GM23338 (cell line): Measurements from ENCODE around the gene NPHP4. TPM values are rescaled to one million over a fixed set of nuclear protein-coding genes. Genes with fewer than 3 reads are reported as not detected.

Source experiments
- ATAC-seq: fragments of 200-7000 bp; cut with Tn5 transposase; 3 replicates; pipeline ENCODE4 v1.9.1; 2020
- DNase-seq: peaks from one replicate; pipeline ENCODE4 v3.0.0-alpha.2; 2015; ENCODE audit warnings: low spot score
- H2AFZ ChIP-seq: fragments of 200-600 bp; sonication (generic); 2 replicates; pipeline ENCODE4 v1.8.0; 2016; ENCODE audit warnings: antibody characterized with exemption, mild to moderate bottlenecking, moderate library complexity
- H3F3A ChIP-seq: fragments of 200-600 bp; sonication (generic); replicated peaks from 2 replicates; pipeline ENCODE4 v1.8.0; 2017; ENCODE audit warnings: antibody characterized with exemption, mixed run types, low read depth
- H3K27ac ChIP-seq: fragments of 200-600 bp; sonication (generic); 2 replicates; pipeline ENCODE4 v1.6.1; 2016; ENCODE audit warnings: low read depth
- H3K27me3 ChIP-seq: fragments of 200-600 bp; sonication (generic); 2 replicates; pipeline ENCODE4 v1.8.0; 2016; ENCODE audit warnings: mild to moderate bottlenecking, mixed run types, moderate library complexity; ENCODE audit not compliant: insufficient read depth
- H3K36me3 ChIP-seq: fragments of 200-600 bp; sonication (generic); 2 replicates; pipeline ENCODE4 v1.8.0; 2016; ENCODE audit warnings: mild to moderate bottlenecking; ENCODE audit not compliant: insufficient read depth
- H3K4me1 ChIP-seq: fragments of 200-600 bp; sonication (generic); 2 replicates; pipeline ENCODE4 v1.8.0; 2016; ENCODE audit warnings: mild to moderate bottlenecking, moderate library complexity; ENCODE audit not compliant: insufficient read depth
- H3K4me2 ChIP-seq: fragments of 200-600 bp; sonication (generic); 2 replicates; pipeline ENCODE4 v1.7.1; 2017; ENCODE audit warnings: mixed run types
- H3K4me3 ChIP-seq: fragments of 200-600 bp; sonication (generic); 2 replicates; pipeline ENCODE4 v1.6.1; 2016; ENCODE audit warnings: mixed run types
- H3K79me2 ChIP-seq: fragments of 200-600 bp; sonication (generic); replicated peaks from 2 replicates; pipeline ENCODE4 v1.8.0; 2017; ENCODE audit warnings: mild to moderate bottlenecking; ENCODE audit not compliant: insufficient read depth
- H3K9me2 ChIP-seq: fragments of 200-600 bp; sonication (generic); 2 replicates; pipeline ENCODE4 v1.8.0; 2017; ENCODE audit not compliant: insufficient read depth
- H4K20me1 ChIP-seq: fragments of 200-600 bp; sonication (generic); replicated peaks from 2 replicates; pipeline ENCODE4 v1.8.0; 2017; ENCODE audit warnings: mild to moderate bottlenecking; ENCODE audit not compliant: insufficient read depth
- H3K27ac Mint-ChIP-seq: 2 replicates; pipeline ENCODE4 v1.8.0; 2020; ENCODE audit warnings: inconsistent platforms, mild to moderate bottlenecking, moderate library complexity, mixed read lengths
- H3K27me3 Mint-ChIP-seq: 3 replicates; pipeline ENCODE4 v1.8.0; 2022; ENCODE audit warnings: low read depth, mild to moderate bottlenecking, moderate library complexity, mixed read lengths, inconsistent platforms; ENCODE audit not compliant: insufficient read depth, poor library complexity
- H3K36me3 Mint-ChIP-seq: 3 replicates; pipeline ENCODE4 v1.8.0; 2021; ENCODE audit warnings: low read depth, mild to moderate bottlenecking, inconsistent platforms, moderate library complexity, mixed read lengths
- H3K4me1 Mint-ChIP-seq: 3 replicates; pipeline ENCODE4 v1.8.0; 2020; ENCODE audit warnings: mild to moderate bottlenecking, inconsistent platforms, mixed read lengths
- H3K4me3 Mint-ChIP-seq: 3 replicates; pipeline ENCODE4 v1.8.0; 2021; ENCODE audit warnings: moderate library complexity, mild to moderate bottlenecking, inconsistent platforms, mixed read lengths
- H3K9me3 Mint-ChIP-seq: 3 replicates; pipeline ENCODE4 v1.8.0; 2020; ENCODE audit warnings: moderate library complexity, mild to moderate bottlenecking, inconsistent platforms, mixed read lengths
- CREB1 ChIP-seq: fragments of 250-450 bp; sonication (Bioruptor Pico); IDR thresholded peaks from 2 replicates; pipeline ENCODE4 v1.5.0; 2020; ENCODE audit warnings: low read depth, mild to moderate bottlenecking, moderate library complexity
- EZH2 ChIP-seq: fragments of 200-600 bp; sonication (generic); IDR thresholded peaks from one replicate; pipeline ENCODE4 v1.8.0; 2017; ENCODE audit warnings: antibody characterized with exemption, mild to moderate bottlenecking, low read depth; ENCODE audit not compliant: unreplicated experiment
- EZH2phosphoT487 ChIP-seq: fragments of 200-600 bp; sonication (generic); IDR thresholded peaks from one replicate; pipeline ENCODE4 v1.8.1; 2018; ENCODE audit warnings: antibody characterized with exemption; ENCODE audit not compliant: unreplicated experiment
- JUNB ChIP-seq: IDR thresholded peaks from one replicate; pipeline ENCODE4 v1.6.1; 2016; ENCODE audit warnings: antibody characterized with exemption; ENCODE audit not compliant: unreplicated experiment
- NANOG ChIP-seq: IDR thresholded peaks from 2 replicates; pipeline ENCODE4 v1.6.1; 2016; ENCODE audit warnings: antibody characterized with exemption, borderline replicate concordance
- POLR2AphosphoS5 ChIP-seq: IDR thresholded peaks from 2 replicates; pipeline ENCODE4 v1.6.1; 2016; ENCODE audit warnings: antibody characterized with exemption, low read depth
- STAT1 ChIP-seq: IDR thresholded peaks from one replicate; pipeline ENCODE4 v1.6.1; 2016; ENCODE audit warnings: antibody characterized with exemption; ENCODE audit not compliant: unreplicated experiment
- ZNF114 ChIP-seq: fragments of 250-450 bp; sonication (Bioruptor Pico); IDR thresholded peaks from 2 replicates; pipeline ENCODE4 v1.5.0; 2020; ENCODE audit warnings: mild to moderate bottlenecking, moderate library complexity
- ZNF331 ChIP-seq: fragments of 250-450 bp; sonication (Bioruptor Pico); IDR thresholded peaks from 2 replicates; pipeline ENCODE4 v1.5.0; 2020; ENCODE audit warnings: low read depth, mild to moderate bottlenecking, moderate library complexity
- polyA plus RNA-seq: library from polyadenylated mRNA; unstranded; fragments of >200 nt; fragmentation: Nextera tagmentation; extraction: Ambion mirVana; gene quantifications from 2 replicates; pipeline ENCODE4 v1.2.1, GENCODE V29; 2016
- total RNA-seq: library from RNA; depleted of rRNA; stranded (reverse); fragments of >200 nt; shearing (Covaris generic); gene quantifications from 2 replicates; pipeline ENCODE4 v1.2.3, GENCODE V29; 2014
- TF ChIP-seq, protein P1 (sequence below): IDR thresholded peaks from 2 replicates; pipeline ENCODE4 v1.6.1; 2016; ENCODE audit warnings: antibody characterized with exemption
- TF ChIP-seq, protein P2 (sequence below): IDR thresholded peaks from one replicate; pipeline ENCODE4 v1.6.1; 2018; ENCODE audit warnings: antibody characterized with exemption; ENCODE audit not compliant: unreplicated experiment
- TF ChIP-seq, protein P3 (sequence below): fragments of 250-450 bp; sonication (Bioruptor Pico); IDR thresholded peaks from 2 replicates; pipeline ENCODE4 v1.5.0; 2020; ENCODE audit warnings: mild to moderate bottlenecking, moderate library complexity
- TF ChIP-seq, protein P4 (sequence below), 2 experiments: fragments of 200-600 bp in 1 of 2; sonication (generic) in 1 of 2; conservative IDR thresholded peaks; 2 replicates each; pipeline versions ENCODE4 v1.5.1 to v1.6.1; 2016 to 2017; ENCODE audit warnings: antibody characterized with exemption in 2 of 2, low read depth in 2 of 2, mild to moderate bottlenecking in 2 of 2, moderate library complexity in 1 of 2

The NPHP4 gene
- total and polyA plus RNA-seq, 2 experiments from 2014 or later: 2.5 to 12.4 TPM

GRCh38 chr1:6011946-6012258, 19.7 kb upstream of the NPHP4 start:
- H3K4me1 ChIP-seq: no peaks in the 10 kb centered on the region
- Mint-ChIP-seq H3K27me3 (peaks cover 14% of the 10 kb centered on the region), H3K36me3 (no peaks in the 10 kb centered on the region), H3K4me1 (peaks cover 3% of the 10 kb centered on the region; the same call in 1 of the 3 replicates), H3K9me3 (peaks cover 3% of the 10 kb centered on the region; the same call in 1 of the 3 replicates), H3K4me3 (no peak overlapping the region), H3K27ac (no peak overlapping the region)
- no peak for DNase-seq
- no peaks in the 10 kb centered on the region for H3F3A ChIP-seq
- no peaks in the 10 kb centered on the region for H3K27me3 ChIP-seq
- no peaks in the 10 kb centered on the region for H3K9me2 ChIP-seq
- no peaks in the 10 kb centered on the region for H4K20me1 ChIP-seq
- H3K27ac ChIP-seq: no peak overlapping the region
- H3K4me3 ChIP-seq: no peak overlapping the region
- H3K79me2 ChIP-seq: no peaks in the 10 kb centered on the region
- no peak for ATAC-seq
- H3K4me2 ChIP-seq: no peak overlapping the region
- no peak overlapping the region for H2AFZ ChIP-seq
- no peaks in the 10 kb centered on the region for H3K36me3 ChIP-seq
- TF ChIP-seq, protein P1, sequence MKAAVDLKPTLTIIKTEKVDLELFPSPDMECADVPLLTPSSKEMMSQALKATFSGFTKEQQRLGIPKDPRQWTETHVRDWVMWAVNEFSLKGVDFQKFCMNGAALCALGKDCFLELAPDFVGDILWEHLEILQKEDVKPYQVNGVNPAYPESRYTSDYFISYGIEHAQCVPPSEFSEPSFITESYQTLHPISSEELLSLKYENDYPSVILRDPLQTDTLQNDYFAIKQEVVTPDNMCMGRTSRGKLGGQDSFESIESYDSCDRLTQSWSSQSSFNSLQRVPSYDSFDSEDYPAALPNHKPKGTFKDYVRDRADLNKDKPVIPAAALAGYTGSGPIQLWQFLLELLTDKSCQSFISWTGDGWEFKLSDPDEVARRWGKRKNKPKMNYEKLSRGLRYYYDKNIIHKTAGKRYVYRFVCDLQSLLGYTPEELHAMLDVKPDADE: no peak
- TF ChIP-seq, protein P2, sequence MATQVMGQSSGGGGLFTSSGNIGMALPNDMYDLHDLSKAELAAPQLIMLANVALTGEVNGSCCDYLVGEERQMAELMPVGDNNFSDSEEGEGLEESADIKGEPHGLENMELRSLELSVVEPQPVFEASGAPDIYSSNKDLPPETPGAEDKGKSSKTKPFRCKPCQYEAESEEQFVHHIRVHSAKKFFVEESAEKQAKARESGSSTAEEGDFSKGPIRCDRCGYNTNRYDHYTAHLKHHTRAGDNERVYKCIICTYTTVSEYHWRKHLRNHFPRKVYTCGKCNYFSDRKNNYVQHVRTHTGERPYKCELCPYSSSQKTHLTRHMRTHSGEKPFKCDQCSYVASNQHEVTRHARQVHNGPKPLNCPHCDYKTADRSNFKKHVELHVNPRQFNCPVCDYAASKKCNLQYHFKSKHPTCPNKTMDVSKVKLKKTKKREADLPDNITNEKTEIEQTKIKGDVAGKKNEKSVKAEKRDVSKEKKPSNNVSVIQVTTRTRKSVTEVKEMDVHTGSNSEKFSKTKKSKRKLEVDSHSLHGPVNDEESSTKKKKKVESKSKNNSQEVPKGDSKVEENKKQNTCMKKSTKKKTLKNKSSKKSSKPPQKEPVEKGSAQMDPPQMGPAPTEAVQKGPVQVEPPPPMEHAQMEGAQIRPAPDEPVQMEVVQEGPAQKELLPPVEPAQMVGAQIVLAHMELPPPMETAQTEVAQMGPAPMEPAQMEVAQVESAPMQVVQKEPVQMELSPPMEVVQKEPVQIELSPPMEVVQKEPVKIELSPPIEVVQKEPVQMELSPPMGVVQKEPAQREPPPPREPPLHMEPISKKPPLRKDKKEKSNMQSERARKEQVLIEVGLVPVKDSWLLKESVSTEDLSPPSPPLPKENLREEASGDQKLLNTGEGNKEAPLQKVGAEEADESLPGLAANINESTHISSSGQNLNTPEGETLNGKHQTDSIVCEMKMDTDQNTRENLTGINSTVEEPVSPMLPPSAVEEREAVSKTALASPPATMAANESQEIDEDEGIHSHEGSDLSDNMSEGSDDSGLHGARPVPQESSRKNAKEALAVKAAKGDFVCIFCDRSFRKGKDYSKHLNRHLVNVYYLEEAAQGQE: no peak
- TF ChIP-seq NANOG (no peak), JUNB (no peak), ZNF331 (no peak), EZH2 (no peak), ZNF114 (CRISPR knock-in tag) (no peak), CREB1 (CRISPR knock-in tag) (no peak), STAT1 (no peak), POLR2AphosphoS5 (no peak), EZH2phosphoT487 (no peak)
- TF ChIP-seq, protein P3, sequence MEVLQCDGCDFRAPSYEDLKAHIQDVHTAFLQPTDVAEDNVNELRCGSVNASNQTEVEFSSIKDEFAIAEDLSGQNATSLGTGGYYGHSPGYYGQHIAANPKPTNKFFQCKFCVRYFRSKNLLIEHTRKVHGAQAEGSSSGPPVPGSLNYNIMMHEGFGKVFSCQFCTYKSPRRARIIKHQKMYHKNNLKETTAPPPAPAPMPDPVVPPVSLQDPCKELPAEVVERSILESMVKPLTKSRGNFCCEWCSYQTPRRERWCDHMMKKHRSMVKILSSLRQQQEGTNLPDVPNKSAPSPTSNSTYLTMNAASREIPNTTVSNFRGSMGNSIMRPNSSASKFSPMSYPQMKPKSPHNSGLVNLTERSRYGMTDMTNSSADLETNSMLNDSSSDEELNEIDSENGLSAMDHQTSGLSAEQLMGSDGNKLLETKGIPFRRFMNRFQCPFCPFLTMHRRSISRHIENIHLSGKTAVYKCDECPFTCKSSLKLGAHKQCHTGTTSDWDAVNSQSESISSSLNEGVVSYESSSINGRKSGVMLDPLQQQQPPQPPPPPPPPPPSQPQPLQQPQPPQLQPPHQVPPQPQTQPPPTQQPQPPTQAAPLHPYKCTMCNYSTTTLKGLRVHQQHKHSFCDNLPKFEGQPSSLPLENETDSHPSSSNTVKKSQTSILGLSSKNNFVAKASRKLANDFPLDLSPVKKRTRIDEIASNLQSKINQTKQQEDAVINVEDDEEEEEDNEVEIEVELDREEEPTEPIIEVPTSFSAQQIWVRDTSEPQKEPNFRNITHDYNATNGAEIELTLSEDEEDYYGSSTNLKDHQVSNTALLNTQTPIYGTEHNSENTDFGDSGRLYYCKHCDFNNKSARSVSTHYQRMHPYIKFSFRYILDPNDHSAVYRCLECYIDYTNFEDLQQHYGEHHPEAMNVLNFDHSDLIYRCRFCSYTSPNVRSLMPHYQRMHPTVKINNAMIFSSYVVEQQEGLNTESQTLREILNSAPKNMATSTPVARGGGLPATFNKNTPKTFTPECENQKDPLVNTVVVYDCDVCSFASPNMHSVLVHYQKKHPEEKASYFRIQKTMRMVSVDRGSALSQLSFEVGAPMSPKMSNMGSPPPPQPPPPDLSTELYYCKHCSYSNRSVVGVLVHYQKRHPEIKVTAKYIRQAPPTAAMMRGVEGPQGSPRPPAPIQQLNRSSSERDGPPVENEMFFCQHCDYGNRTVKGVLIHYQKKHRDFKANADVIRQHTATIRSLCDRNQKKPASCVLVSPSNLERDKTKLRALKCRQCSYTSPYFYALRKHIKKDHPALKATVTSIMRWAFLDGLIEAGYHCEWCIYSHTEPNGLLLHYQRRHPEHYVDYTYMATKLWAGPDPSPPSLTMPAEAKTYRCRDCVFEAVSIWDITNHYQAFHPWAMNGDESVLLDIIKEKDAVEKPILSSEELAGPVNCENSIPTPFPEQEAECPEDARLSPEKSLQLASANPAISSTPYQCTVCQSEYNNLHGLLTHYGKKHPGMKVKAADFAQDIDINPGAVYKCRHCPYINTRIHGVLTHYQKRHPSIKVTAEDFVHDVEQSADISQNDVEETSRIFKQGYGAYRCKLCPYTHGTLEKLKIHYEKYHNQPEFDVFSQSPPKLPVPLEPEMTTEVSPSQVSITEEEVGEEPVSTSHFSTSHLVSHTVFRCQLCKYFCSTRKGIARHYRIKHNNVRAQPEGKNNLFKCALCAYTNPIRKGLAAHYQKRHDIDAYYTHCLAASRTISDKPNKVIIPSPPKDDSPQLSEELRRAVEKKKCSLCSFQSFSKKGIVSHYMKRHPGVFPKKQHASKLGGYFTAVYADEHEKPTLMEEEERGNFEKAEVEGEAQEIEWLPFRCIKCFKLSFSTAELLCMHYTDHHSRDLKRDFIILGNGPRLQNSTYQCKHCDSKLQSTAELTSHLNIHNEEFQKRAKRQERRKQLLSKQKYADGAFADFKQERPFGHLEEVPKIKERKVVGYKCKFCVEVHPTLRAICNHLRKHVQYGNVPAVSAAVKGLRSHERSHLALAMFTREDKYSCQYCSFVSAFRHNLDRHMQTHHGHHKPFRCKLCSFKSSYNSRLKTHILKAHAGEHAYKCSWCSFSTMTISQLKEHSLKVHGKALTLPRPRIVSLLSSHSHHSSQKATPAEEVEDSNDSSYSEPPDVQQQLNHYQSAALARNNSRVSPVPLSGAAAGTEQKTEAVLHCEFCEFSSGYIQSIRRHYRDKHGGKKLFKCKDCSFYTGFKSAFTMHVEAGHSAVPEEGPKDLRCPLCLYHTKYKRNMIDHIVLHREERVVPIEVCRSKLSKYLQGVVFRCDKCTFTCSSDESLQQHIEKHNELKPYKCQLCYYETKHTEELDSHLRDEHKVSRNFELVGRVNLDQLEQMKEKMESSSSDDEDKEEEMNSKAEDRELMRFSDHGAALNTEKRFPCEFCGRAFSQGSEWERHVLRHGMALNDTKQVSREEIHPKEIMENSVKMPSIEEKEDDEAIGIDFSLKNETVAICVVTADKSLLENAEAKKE: no peak
- TF ChIP-seq, protein P4, sequence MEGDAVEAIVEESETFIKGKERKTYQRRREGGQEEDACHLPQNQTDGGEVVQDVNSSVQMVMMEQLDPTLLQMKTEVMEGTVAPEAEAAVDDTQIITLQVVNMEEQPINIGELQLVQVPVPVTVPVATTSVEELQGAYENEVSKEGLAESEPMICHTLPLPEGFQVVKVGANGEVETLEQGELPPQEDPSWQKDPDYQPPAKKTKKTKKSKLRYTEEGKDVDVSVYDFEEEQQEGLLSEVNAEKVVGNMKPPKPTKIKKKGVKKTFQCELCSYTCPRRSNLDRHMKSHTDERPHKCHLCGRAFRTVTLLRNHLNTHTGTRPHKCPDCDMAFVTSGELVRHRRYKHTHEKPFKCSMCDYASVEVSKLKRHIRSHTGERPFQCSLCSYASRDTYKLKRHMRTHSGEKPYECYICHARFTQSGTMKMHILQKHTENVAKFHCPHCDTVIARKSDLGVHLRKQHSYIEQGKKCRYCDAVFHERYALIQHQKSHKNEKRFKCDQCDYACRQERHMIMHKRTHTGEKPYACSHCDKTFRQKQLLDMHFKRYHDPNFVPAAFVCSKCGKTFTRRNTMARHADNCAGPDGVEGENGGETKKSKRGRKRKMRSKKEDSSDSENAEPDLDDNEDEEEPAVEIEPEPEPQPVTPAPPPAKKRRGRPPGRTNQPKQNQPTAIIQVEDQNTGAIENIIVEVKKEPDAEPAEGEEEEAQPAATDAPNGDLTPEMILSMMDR (conservative IDR thresholded peaks at IDR 0.05; ENCODE audit: low read depth in 2 of 2): no peak
